T-cell (primary cell): ENCODE data around the gene DNAJC11. TPM values are rescaled to one million over a fixed set of nuclear protein-coding genes. Genes with fewer than 3 reads are reported as not detected.
"Not testable (repeated sequence)": the region's sequence is repeated elsewhere in the genome, so short reads cannot be mapped to it uniquely, and the experiment has no call there.

Experiments
- ATAC-seq, 4 experiments: fragments of 200-7000 bp in 3 of 4; fragments of 150-1000 bp in 1 of 4; cut with Tn5 transposase; replicated peaks in 1 of 4; 1 replicate in 3 of 4; 2 replicates in 1 of 4; pipeline ENCODE4 v1.10.0; 2021; ENCODE audit warnings: moderate library complexity in 3 of 4, mild to moderate bottlenecking in 2 of 4, moderate number of reproducible peaks in 1 of 4
- CTCF ChIA-PET, 2 donors: fragments of 300-600 bp; sonication (Branson Sonifier 250); formaldehyde crosslinking; loops; one replicate each; lab custom pipeline; 2022; ENCODE audit warnings: antibody characterized with exemption in 2 of 2; lab: Charles Lee
- POLR2A ChIA-PET, 2 donors: fragments of 300-600 bp; sonication (Branson Sonifier 250); formaldehyde crosslinking; loops; one replicate each; lab custom pipeline; 2022; ENCODE audit warnings: antibody characterized with exemption in 2 of 2; lab: Charles Lee
- DNase-seq, 35 experiments: peaks; one replicate each; pipeline versions ENCODE4 v3.0.0 to v3.0.0-alpha.2; 2013 to 2023
- H3K27ac ChIP-seq: one replicate; pipeline ENCODE4 v1.5.1; 2013; ENCODE audit warnings: low read length
- H3K27me3 ChIP-seq, 2 experiments: replicated peaks in 1 of 2; 1 replicate in 1 of 2; 2 replicates in 1 of 2; pipeline versions ENCODE4 v1.6.1 to v1.7.0; 2013; ENCODE audit warnings: low read length in 1 of 2, mixed read lengths in 1 of 2; ENCODE audit not compliant: control insufficient read depth in 2 of 2, insufficient read depth in 2 of 2; ENCODE audit errors: extremely low read depth in 1 of 2
- H3K36me3 ChIP-seq, 2 donors: 1 replicate in 1 of 2; 2 replicates in 1 of 2; pipeline versions ENCODE4 v1.6.1 to v1.7.0; 2013; ENCODE audit warnings: low read length in 1 of 2; ENCODE audit not compliant: control insufficient read depth in 2 of 2, insufficient read depth in 1 of 2; ENCODE audit errors: extremely low read depth in 1 of 2
- H3K4me1 ChIP-seq, 2 experiments: 1 replicate in 1 of 2; 2 replicates in 1 of 2; pipeline versions ENCODE4 v1.6.1 to v1.7.0; 2013; ENCODE audit warnings: low read length in 2 of 2, mixed read lengths in 1 of 2; ENCODE audit not compliant: insufficient read depth in 2 of 2, control insufficient read depth in 1 of 2; ENCODE audit errors: extremely low read depth in 1 of 2
- H3K4me3 ChIP-seq, 2 donors: 1 replicate in 1 of 2; 2 replicates in 1 of 2; pipeline versions ENCODE4 v1.5.1 to v1.7.0; 2013; ENCODE audit warnings: mild to moderate bottlenecking in 2 of 2, low read length in 1 of 2, moderate library complexity in 1 of 2; ENCODE audit not compliant: control insufficient read depth in 1 of 2; ENCODE audit errors: extremely low read depth in 1 of 2
- H3K9me3 ChIP-seq: 2 replicates; pipeline ENCODE4 v1.7.0; 2013
- H3K27ac Mint-ChIP-seq, 2 donors: one replicate each; pipeline ENCODE4 v1.8.0; 2020 to 2021; ENCODE audit warnings: mild to moderate bottlenecking in 2 of 2, mixed read lengths in 2 of 2
- H3K27me3 Mint-ChIP-seq, 2 donors: one replicate each; pipeline ENCODE4 v1.8.0; 2021 to 2022; ENCODE audit warnings: mixed read lengths in 2 of 2
- H3K36me3 Mint-ChIP-seq: one replicate; pipeline ENCODE4 v1.8.0; 2021; ENCODE audit warnings: mixed read lengths
- H3K4me1 Mint-ChIP-seq, 3 donors: one replicate each; pipeline ENCODE4 v1.8.0; 2020 to 2022; ENCODE audit warnings: mixed read lengths in 3 of 3, mild to moderate bottlenecking in 1 of 3
- H3K4me3 Mint-ChIP-seq, 3 donors: one replicate each; pipeline ENCODE4 v1.8.0; 2020 to 2022; ENCODE audit warnings: mild to moderate bottlenecking in 3 of 3, mixed read lengths in 3 of 3, moderate library complexity in 3 of 3
- H3K9me3 Mint-ChIP-seq, 3 donors: one replicate each; pipeline ENCODE4 v1.8.0; 2020 to 2022; ENCODE audit warnings: mixed read lengths in 3 of 3
- WGBS: methylation state at CpG from one replicate; pipeline ENCODE4 v1.1.5; 2013; ENCODE audit warnings: missing lambda C conversion rate; ENCODE audit not compliant: insufficient coverage; 5-methylcytosine and 5-hydroxymethylcytosine counted together
- total RNA-seq, 35 experiments: library from RNA in 6 of 35; stranded (reverse) in 6 of 35; fragments of 120-200 nt in 1 of 35; gene quantifications; one replicate each; pipeline versions ENCODE4 v1.2.1 to v1.2.4 and lab custom pipeline; 2013 to 2026

Gene DNAJC11
- total RNA-seq, 5 donors from 2014 or later (not counting 1 experiment from before 2014, with no cell fraction given), result 38.5 to 45.2 (median 42.1) TPM

DNA sequence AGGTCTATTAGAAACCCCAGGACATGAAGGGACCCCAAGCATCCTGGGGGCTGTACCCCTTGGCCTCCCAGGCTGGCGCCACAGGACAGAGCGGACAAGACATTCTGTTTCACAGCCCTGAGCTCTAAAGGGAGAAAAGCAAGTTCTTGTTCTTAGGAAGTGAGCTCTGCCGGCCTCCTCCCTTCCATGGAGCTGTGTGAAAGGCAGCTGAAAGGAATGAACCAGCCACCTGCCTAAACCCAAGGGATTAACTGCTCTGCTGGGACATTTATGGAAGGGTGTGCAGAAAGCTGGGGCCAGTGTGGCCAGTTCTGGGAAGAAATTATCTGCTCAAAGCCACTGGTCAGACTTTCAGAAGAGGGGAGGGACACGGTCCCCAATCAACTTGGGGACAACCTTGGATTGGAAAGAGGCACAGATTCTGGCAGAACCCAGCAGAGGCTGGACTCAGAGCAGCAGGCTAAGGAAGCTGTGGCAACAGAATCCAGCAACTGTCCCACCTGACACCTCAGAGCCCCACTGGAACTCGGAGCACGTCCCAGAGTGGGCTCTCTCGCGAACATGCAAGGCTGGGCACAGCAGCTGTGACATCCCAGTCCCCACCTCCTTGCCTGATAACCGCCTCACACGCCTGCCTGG, 101.1 kb downstream of the DNAJC11 start:
- Histone ChIP-seq H3K4me1 (peaks cover 17 to 68% of the 10 kb centered on the region in 2 experiments), H3K27ac (peak overlapping the region; percentile 51), H3K27me3 (no peaks in the 10 kb centered on the region), H3K36me3 (peaks cover 12 to 27% of the 10 kb centered on the region in 2 donors), H3K4me3 (peak overlapping the region; percentile 79 to 97), H3K9me3 (no peaks in the 10 kb centered on the region)
- Mint-ChIP-seq H3K4me1 (peaks cover 48 to 63% (median 53%) of the 10 kb centered on the region in 3 donors), H3K27me3 (no peaks in the 10 kb centered on the region), H3K27ac (peak overlapping the region; percentile 98 to 99), H3K36me3 (peaks cover 21% of the 10 kb centered on the region), H3K4me3 (peak overlapping the region; percentile 96 to 99 (median 99)), H3K9me3 (no peaks in the 10 kb centered on the region)
- WGBS, result 18% methylated on average over 4 of the region's 10 CpGs
- POLR2A ChIA-PET, result no interaction called here
- CTCF ChIA-PET, result interaction anchor here in 1 of 2 donors (0.7 to 2.0 kb wide), 4 partner anchors 20 to 101 kb away, joined by 3 to 10 read pairs (median 4); partner anchors contain the start of genes DNAJC11, NOL9 and ZBTB48
- DNase-seq, result no peak
- peak in 1 of 4 experiments; percentile 2 for ATAC-seq

DNA sequence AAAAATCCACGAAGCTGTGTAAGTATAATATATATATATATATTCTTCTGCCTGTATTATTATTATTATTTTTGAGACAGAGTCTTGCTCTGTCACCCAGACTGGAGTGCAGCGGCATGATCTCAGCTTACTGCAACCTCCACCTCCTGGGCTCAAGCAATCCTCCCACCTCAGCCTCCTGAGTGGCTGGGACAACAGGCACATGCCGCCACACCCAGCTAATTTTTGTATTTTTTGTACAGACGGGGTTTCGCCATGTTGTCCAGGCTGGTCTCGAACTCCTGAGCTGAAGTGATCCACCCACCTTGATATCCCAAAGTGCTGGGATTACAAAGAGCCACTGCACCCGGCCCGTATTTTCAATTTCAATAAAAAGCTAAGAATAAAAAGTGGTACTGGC, 101.6 kb downstream of the DNAJC11 start:
- H3K27me3 Mint-ChIP-seq, H3K27me3 ChIP-seq, H3K9me3 ChIP-seq, POLR2A ChIA-PET, H3K9me3 Mint-ChIP-seq, DNase-seq, ATAC-seq: not testable (repeated sequence)
- Mint-ChIP-seq H3K36me3 (peaks cover 26% of the 10 kb centered on the region), H3K4me1 (peaks cover 50 to 66% (median 58%) of the 10 kb centered on the region in 3 donors), H3K27ac (peak overlapping the region; percentile 98 to 99), H3K4me3 (peak overlapping the region; percentile 96 to 99 (median 99))
- Histone ChIP-seq H3K4me3 (peak overlapping the region; percentile 79 to 97), H3K27ac (peak overlapping the region; percentile 51), H3K36me3 (peaks cover 17 to 32% of the 10 kb centered on the region in 2 donors), H3K4me1 (peaks cover 17 to 71% of the 10 kb centered on the region in 2 experiments)
- WGBS, result 0% methylated on average over 2 of the region's 8 CpGs
- CTCF ChIA-PET, result interaction anchor here in 1 of 2 donors (0.7 to 2.0 kb wide), 4 partner anchors 20 to 101 kb away, joined by 3 to 10 read pairs (median 4); partner anchors contain the start of genes DNAJC11, NOL9 and ZBTB48

DNA sequence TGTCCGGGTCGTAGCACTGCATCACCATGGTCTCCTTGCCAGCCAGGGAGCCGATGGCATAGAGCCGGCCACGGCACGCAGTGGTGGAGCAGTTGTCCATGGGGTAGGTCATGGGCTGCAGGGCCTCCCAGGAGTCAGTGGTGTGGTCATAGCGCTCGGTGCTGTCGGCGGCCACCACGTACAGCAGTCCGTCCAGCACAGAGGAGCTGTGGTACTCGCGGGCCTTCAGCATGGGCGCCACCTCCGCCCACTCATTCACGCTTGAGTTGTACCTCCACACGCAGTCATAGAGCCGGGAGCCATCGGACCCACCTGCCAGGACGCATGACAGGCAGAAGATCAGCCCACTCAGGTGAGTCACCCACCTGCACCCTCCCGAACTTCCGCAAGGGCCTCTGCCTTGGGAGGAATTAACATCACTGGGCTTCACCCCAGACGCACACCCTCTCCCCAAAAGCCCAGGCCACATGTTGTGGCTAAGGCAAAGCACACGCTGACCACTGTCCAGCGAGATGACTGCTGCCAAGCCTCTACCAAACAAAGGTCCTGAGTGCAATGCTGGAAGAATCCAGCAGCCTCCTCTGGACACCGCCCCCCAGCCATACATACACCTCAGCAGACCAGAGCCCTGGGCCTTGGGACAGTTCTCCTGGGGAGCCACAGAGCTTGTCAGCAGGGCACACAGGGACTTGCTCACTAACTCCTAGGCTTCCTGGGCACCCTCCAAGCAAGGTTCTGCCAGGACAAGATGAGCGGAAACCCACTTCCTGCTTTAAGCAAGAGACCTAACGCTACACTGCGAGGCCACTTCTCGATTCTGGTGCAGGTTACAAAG, 102.3 kb downstream of the DNAJC11 start:
- Mint-ChIP-seq H3K36me3 (peaks cover 29% of the 10 kb centered on the region), H3K9me3 (no peaks in the 10 kb centered on the region), H3K4me1 (peaks cover 50 to 68% (median 60%) of the 10 kb centered on the region in 3 donors), H3K27ac (peak overlapping the region; percentile 86 to 99), H3K4me3 (peak overlapping the region; percentile 96 to 99 (median 99)), H3K27me3 (no peaks in the 10 kb centered on the region)
- H3K27me3 ChIP-seq, result no peaks in the 10 kb centered on the region
- WGBS, result 44% methylated on average over 25 of the region's 31 CpGs
- H3K27ac ChIP-seq, result peak overlapping the region; percentile 22
- H3K4me3 ChIP-seq, result peak overlapping the region; percentile 79 to 97
- no peaks in the 10 kb centered on the region for H3K9me3 ChIP-seq
- ATAC-seq, result peak; percentile 17 to 27 (median 20)
- H3K4me1 ChIP-seq, result peaks cover 16 to 66% of the 10 kb centered on the region in 2 experiments
- H3K36me3 ChIP-seq, result peaks cover 17 to 38% of the 10 kb centered on the region in 2 donors
- peak in 33 of 35 experiments; percentile 35 to 74 (median 54) for DNase-seq
- POLR2A ChIA-PET, result no interaction called here
- CTCF ChIA-PET, result interaction anchor here (0.5 to 2.0 kb wide), 6 partner anchors 14 to 102 kb away, joined by 3 to 10 read pairs (median 4); partner anchors contain the start of genes DNAJC11 (in 1 of the 2), NOL9 (in 1 of the 2), PHF13 (in 1 of the 2) and ZBTB48 (in 1 of the 2)

DNA sequence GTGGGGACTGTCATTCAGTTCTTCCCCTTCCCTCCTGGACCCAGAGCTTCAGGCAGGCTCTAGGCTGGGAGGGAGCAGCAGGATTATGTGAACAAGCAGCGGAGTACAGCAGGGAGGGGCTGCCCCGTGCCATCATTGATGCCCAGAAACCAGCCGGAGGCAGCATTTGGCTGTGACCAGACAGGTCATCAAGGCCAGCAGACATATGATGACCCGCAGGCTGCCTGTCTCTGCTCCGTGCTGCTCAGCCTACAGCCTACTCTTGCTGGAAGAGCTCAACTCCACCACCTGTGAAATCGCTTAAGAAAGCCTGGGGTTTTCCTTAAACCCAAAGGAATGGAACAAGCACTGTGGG, 103.9 kb downstream of the DNAJC11 start:
- peaks cover 41 to 60% (median 55%) of the 10 kb centered on the region in 3 donors for H3K4me1 Mint-ChIP-seq
- no peaks in the 10 kb centered on the region for H3K27me3 Mint-ChIP-seq
- ChIA-PET POLR2A (interaction anchor here in 1 of 2 donors (0.5 to 0.8 kb wide), 2 partner anchors 18 to 47 kb away, joined by 3 to 4 read pairs; partner anchors contain the start of gene ZBTB48), CTCF (interaction anchor here in 1 of 2 donors (0.6 to 0.9 kb wide), 2 partner anchors 17 to 394 kb away, joined by 3 to 5 read pairs; no protein-coding TSS in a partner anchor)
- DNase-seq (no peak), ATAC-seq (no peak)
- peaks cover 35% of the 10 kb centered on the region for H3K36me3 Mint-ChIP-seq
- Histone ChIP-seq H3K4me3 (no peak overlapping the region), H3K27me3 (no peaks in the 10 kb centered on the region), H3K36me3 (peaks cover 17 to 54% of the 10 kb centered on the region in 2 donors), H3K4me1 (peaks cover 12 to 64% of the 10 kb centered on the region in 2 experiments), H3K9me3 (no peaks in the 10 kb centered on the region), H3K27ac (no peak overlapping the region)
- WGBS, result 98% methylated on average over 6 of the region's 6 CpGs
- no peak overlapping the region for H3K27ac Mint-ChIP-seq
- H3K4me3 Mint-ChIP-seq, result peak overlapping the region in 1 of 3 donors; percentile 99
- no peaks in the 10 kb centered on the region for H3K9me3 Mint-ChIP-seq

DNA sequence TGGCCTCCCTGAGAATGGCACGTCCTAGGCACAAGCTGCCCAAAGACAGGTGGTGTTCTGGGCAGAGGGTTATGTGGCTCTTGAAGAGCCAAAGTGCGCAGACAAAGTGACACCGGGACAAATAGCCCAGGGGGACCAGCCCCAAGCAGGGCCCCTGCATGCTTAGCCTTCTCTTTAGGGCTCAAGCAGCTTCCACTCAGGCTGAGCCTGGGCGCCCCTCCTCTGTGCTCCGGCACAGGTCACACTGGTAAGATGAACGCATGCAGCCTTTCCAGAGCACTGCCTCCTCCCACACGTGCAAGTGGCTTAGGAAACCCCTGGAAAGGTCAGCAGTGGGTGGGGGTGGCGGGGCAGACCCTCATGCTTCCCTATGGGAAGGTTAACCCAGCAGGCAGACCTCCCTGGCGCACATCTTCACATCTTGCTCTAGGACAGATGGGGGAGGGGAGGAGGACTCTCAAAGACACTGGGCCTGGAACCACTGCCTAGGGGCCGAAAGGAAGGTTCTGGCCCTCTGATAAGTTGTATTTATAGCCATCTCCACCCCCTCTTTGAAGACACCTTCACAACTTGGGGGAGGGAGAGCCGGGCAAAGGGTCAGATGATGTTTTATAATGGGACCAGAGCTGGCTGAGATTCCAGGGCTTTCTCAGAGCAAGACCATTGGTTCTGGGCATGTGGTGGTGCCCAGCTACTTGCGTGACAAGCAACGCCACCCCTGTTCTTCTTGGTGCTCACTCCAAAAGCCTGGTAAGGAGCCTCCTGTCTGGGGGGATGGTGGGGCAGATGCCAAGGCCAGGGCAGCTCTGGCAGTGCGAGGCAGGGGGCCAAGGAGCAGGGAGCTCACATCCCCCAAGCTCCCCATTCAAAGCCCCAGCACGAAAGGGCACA, 104.5 kb downstream of the DNAJC11 start:
- Histone ChIP-seq H3K9me3 (no peaks in the 10 kb centered on the region), H3K4me1 (peaks cover 12 to 70% of the 10 kb centered on the region in 2 experiments), H3K36me3 (peaks cover 17 to 59% of the 10 kb centered on the region in 2 donors), H3K27ac (no peak overlapping the region), H3K27me3 (no peaks in the 10 kb centered on the region), H3K4me3 (no peak overlapping the region)
- H3K36me3 Mint-ChIP-seq, result peaks cover 35% of the 10 kb centered on the region
- H3K4me3 Mint-ChIP-seq, result peak overlapping the region in 2 of 3 donors; percentile 9 to 99
- H3K4me1 Mint-ChIP-seq, result peaks cover 41 to 66% (median 60%) of the 10 kb centered on the region in 3 donors
- 100% methylated on average over 3 of the region's 15 CpGs for WGBS
- no peaks in the 10 kb centered on the region for H3K9me3 Mint-ChIP-seq
- H3K27me3 Mint-ChIP-seq, result no peaks in the 10 kb centered on the region
- ATAC-seq, result no peak
- DNase-seq, result no peak
- POLR2A ChIA-PET, result interaction anchor here (0.5 to 1.1 kb wide), 3 partner anchors 9 to 48 kb away, joined by 3 to 4 read pairs (median 3); partner anchors contain the start of gene ZBTB48 (in 1 of the 2)
- no peak overlapping the region for H3K27ac Mint-ChIP-seq
- CTCF ChIA-PET, result interaction anchor here in 1 of 2 donors (0.6 to 0.9 kb wide), 2 partner anchors 17 to 393 kb away, joined by 3 to 5 read pairs; no protein-coding TSS in a partner anchor
